Measurements from ENCODE around the gene TREM2. TPM values are rescaled to one million over a fixed set of nuclear protein-coding genes. Genes with fewer than 3 reads are reported as not detected.

Gene TREM2
- polyA plus RNA-seq, 2 donors, result 0.49 to 0.84 TPM

DNA sequence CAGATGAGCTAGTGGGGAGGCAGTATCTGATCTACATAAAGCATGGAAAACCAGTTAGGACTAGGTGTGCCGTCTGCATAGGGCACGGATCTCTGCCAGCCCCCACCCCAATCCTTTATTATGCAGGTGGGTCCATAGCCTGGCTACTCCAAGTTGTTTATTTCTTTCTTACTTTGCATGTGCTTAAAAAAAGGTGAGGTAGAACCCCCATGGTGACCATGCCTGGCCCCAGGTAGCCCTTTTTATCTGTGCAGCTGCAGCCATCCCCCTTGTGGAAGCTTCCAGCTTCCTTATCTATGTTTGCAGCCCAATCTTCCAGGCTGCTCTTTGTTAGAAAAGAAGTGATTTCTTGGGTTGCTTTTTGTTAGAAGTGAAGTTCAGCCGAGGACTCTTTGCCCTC is 9.0 kb upstream of the TREM2 start:
- Histone ChIP-seq H3K4me3 (ENCODE audit: low read depth in 1 of 2, low read length in 2 of 2) (no peak overlapping the region), H3K36me3 (ENCODE audit: control insufficient read depth in 2 of 2, insufficient read depth in 2 of 2, low read length in 1 of 2) (no peaks in the 10 kb centered on the region), H3K27me3 (ENCODE audit: control insufficient read depth in 1 of 2, insufficient read depth in 2 of 2, low read length in 2 of 2) (no peaks in the 10 kb centered on the region), H3K9me3 (ENCODE audit: control insufficient read depth in 2 of 2, insufficient read depth in 1 of 2, low read depth in 1 of 2, low read length in 1 of 2) (no peaks in the 10 kb centered on the region), H3K4me1 (ENCODE audit: control insufficient read depth in 2 of 2, insufficient read depth in 2 of 2, low read length in 1 of 2) (no peaks in the 10 kb centered on the region), H3K27ac (ENCODE audit: low read depth in 2 of 2, low read length in 1 of 2) (no peak overlapping the region)
- WGBS, 2 donors, result 36 to 38% methylated on average over 3 of the region's 3 CpGs

DNA sequence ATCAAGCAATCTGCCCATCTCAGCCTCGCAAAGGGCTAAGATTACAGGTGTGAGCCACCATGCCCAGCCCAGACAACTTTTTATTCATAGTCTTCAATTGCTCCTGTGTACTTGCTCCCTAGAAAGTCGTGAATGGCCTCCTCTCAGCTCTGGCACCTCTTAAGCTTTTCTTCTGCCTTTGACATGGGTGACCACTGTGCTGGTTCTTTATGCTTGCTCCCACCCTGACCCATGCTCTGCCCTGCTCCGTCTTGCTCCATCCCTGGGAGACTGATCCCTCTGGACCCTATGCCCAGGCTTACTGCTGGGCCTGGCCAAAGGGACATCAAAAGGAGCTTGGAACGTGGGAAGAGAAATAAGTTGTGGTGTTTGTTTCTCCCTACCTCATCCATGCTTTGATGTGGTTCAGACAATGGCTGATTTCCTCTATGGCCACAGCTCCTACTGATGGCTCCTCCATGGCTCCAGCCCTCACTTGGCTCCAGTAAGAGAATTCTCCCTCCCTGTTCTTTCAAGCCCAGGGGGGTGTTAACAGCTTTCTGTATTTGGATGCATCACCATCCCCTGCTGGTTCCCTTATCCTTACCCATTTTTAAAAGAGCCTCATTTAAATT is 7.7 kb upstream of the TREM2 start:
- WGBS, 2 donors, result 62 to 68% methylated on average over 4 of the region's 4 CpGs
- H3K4me1 ChIP-seq (ENCODE audit: control insufficient read depth in 2 of 2, insufficient read depth in 2 of 2, low read length in 1 of 2), result no peaks in the 10 kb centered on the region
- H3K27ac ChIP-seq (ENCODE audit: low read depth in 2 of 2, low read length in 1 of 2), result no peak overlapping the region
- H3K4me3 ChIP-seq (ENCODE audit: low read depth in 1 of 2, low read length in 2 of 2), result no peak overlapping the region
- no peaks in the 10 kb centered on the region for H3K27me3 ChIP-seq (ENCODE audit: control insufficient read depth in 1 of 2, insufficient read depth in 2 of 2, low read length in 2 of 2)
- no peaks in the 10 kb centered on the region for H3K9me3 ChIP-seq (ENCODE audit: control insufficient read depth in 2 of 2, insufficient read depth in 1 of 2, low read depth in 1 of 2, low read length in 1 of 2)
- no peaks in the 10 kb centered on the region for H3K36me3 ChIP-seq (ENCODE audit: control insufficient read depth in 2 of 2, insufficient read depth in 2 of 2, low read length in 1 of 2)

DNA sequence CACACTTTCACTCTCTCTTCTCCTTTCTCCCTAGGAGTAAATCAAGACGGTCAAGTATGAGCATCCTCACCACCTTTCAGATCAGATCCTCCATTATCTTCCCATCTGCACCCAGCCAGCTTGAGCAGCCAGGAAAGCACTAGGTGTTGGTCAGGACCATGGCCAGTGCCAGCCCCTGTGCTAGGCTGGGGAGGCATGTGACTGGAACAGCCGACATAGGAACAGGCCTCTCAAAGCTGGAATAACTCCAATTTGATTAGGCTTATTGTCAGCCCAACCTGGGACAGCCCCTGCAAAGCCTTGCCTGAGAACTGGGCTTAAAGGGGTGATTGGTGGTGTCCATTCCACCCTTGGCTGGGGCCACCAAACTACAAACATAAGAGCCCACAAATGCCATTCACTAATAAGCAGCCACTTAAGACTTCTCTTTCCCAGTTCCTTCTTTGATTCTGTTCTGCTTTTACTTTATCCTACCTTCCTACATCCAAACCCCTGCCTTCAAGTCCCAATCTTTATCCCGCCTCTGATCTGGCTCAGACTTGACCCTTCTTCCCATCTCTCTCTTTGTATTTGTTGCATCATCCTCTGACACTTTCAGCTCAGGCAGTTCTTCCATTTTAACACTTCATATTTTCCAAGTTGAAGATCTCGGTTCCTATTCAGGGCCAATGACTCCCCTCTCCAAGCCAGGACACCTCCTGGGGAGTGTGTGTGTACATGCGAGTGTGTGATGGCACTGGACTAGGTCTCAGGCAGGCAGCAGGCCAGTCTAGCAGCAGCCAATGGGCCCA is 4.5 kb upstream of the TREM2 start:
- no peaks in the 10 kb centered on the region for H3K4me1 ChIP-seq (ENCODE audit: control insufficient read depth in 2 of 2, insufficient read depth in 2 of 2, low read length in 1 of 2)
- H3K27ac ChIP-seq (ENCODE audit: low read depth in 2 of 2, low read length in 1 of 2), result no peak overlapping the region
- H3K9me3 ChIP-seq (ENCODE audit: control insufficient read depth in 2 of 2, insufficient read depth in 1 of 2, low read depth in 1 of 2, low read length in 1 of 2), result no peaks in the 10 kb centered on the region
- 69% methylated on average over 5 of the region's 5 CpGs for WGBS, 2 donors
- no peaks in the 10 kb centered on the region for H3K27me3 ChIP-seq (ENCODE audit: control insufficient read depth in 1 of 2, insufficient read depth in 2 of 2, low read length in 2 of 2)
- H3K36me3 ChIP-seq (ENCODE audit: control insufficient read depth in 2 of 2, insufficient read depth in 2 of 2, low read length in 1 of 2), result no peaks in the 10 kb centered on the region
- no peak overlapping the region for H3K4me3 ChIP-seq (ENCODE audit: low read depth in 1 of 2, low read length in 2 of 2)

DNA sequence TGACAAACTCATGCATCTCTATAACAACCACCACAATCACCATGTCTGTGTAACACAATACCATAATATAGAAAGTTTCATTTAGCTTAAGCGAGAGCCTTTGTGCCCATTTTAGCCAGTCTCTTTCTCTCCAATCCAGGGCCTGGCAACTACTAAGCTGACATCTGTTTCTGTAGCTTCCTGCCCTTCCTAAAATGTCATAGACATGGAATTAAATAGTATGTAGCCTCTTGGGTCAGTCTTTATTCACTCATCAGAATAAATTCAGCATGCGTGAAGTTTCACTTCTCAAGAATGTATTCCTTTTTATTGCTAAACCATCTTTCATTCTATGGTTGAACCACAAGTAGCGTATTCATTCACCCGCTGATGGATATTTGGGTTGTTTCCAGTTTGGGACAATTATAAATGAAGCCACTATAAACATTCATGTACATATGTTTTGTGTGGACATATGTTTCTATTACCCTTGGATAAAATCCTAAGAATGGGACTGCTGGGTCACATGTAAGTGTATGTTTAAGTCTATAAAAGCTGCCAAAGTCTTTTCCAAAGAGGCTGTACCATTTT is 1.7 kb upstream of the TREM2 start:
- 81 to 87% methylated on average over 4 of the region's 4 CpGs for WGBS, 2 donors
- no peak overlapping the region for H3K4me3 ChIP-seq (ENCODE audit: low read depth in 1 of 2, low read length in 2 of 2)
- H3K27ac ChIP-seq (ENCODE audit: low read depth in 2 of 2, low read length in 1 of 2), result no peak overlapping the region
- no peaks in the 10 kb centered on the region for H3K9me3 ChIP-seq (ENCODE audit: control insufficient read depth in 2 of 2, insufficient read depth in 1 of 2, low read depth in 1 of 2, low read length in 1 of 2)
- H3K36me3 ChIP-seq (ENCODE audit: control insufficient read depth in 2 of 2, insufficient read depth in 2 of 2, low read length in 1 of 2), result no peaks in the 10 kb centered on the region
- no peaks in the 10 kb centered on the region for H3K4me1 ChIP-seq (ENCODE audit: control insufficient read depth in 2 of 2, insufficient read depth in 2 of 2, low read length in 1 of 2)
- no peaks in the 10 kb centered on the region for H3K27me3 ChIP-seq (ENCODE audit: control insufficient read depth in 1 of 2, insufficient read depth in 2 of 2, low read length in 2 of 2)

DNA sequence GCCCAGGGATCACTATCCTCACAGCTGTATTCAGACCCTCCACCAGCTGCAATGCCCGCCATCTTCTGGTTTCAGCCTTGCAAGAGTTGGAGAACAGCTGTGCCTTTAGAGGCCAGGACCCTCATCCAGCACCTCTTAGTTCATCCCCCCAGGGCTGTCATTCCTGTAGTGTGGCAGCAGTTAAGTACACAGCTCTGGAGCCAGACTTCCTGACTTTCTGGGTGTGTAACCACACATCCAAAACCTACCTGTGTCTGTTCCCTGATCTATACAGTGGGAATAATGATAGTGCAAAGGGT is 452 bp upstream of the TREM2 start:
- 89 to 94% methylated on average over 1 of the region's 1 CpG for WGBS, 2 donors
- Histone ChIP-seq H3K27ac (ENCODE audit: low read depth in 2 of 2, low read length in 1 of 2) (no peak overlapping the region), H3K9me3 (ENCODE audit: control insufficient read depth in 2 of 2, insufficient read depth in 1 of 2, low read depth in 1 of 2, low read length in 1 of 2) (no peaks in the 10 kb centered on the region), H3K27me3 (ENCODE audit: control insufficient read depth in 1 of 2, insufficient read depth in 2 of 2, low read length in 2 of 2) (no peaks in the 10 kb centered on the region), H3K4me1 (ENCODE audit: control insufficient read depth in 2 of 2, insufficient read depth in 2 of 2, low read length in 1 of 2) (no peaks in the 10 kb centered on the region), H3K4me3 (ENCODE audit: low read depth in 1 of 2, low read length in 2 of 2) (no peak overlapping the region), H3K36me3 (ENCODE audit: control insufficient read depth in 2 of 2, insufficient read depth in 2 of 2, low read length in 1 of 2) (no peaks in the 10 kb centered on the region)

DNA sequence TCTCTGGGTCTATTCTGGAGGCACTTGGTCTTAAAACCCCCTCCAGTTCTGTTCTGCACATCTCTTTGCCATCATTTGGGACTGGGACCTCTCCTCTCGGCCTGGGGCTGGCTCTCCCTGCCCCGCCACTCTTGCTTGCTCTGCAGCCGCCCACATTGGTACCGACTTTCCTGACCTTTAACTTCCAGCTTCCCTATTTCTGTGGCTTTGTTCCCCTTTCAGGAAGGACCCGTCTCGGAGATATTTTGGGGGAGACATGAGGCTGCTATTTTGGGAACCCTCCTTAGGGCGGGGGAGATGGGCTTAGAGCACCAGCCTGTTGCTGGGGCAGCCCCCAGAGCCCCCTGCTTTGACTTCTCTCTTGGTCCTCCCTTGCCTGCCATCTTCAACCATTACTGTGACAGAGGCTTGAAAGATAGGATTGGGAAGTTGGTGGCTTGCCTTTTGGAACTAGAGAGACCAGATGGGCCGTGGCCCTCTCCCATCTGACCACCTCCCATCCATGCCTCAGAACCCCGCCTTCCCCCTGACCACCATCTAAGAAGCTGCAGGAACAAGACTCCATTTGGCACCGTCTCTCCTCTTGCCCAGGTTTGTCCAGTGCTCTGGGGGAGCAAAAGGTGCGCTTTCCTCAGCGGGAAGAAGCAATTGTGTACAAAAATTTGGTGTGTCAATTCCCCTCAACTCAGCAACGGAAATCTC is 914 bp downstream of the TREM2 start:
- H3K27ac ChIP-seq (ENCODE audit: low read depth in 2 of 2, low read length in 1 of 2), result no peak overlapping the region
- H3K36me3 ChIP-seq (ENCODE audit: control insufficient read depth in 2 of 2, insufficient read depth in 2 of 2, low read length in 1 of 2), result no peaks in the 10 kb centered on the region
- no peaks in the 10 kb centered on the region for H3K4me1 ChIP-seq (ENCODE audit: control insufficient read depth in 2 of 2, insufficient read depth in 2 of 2, low read length in 1 of 2)
- no peak overlapping the region for H3K4me3 ChIP-seq (ENCODE audit: low read depth in 1 of 2, low read length in 2 of 2)
- no peaks in the 10 kb centered on the region for H3K27me3 ChIP-seq (ENCODE audit: control insufficient read depth in 1 of 2, insufficient read depth in 2 of 2, low read length in 2 of 2)
- WGBS, 2 donors, result 72 to 78% methylated on average over 13 of the region's 13 CpGs
- no peaks in the 10 kb centered on the region for H3K9me3 ChIP-seq (ENCODE audit: control insufficient read depth in 2 of 2, insufficient read depth in 1 of 2, low read depth in 1 of 2, low read length in 1 of 2)

DNA sequence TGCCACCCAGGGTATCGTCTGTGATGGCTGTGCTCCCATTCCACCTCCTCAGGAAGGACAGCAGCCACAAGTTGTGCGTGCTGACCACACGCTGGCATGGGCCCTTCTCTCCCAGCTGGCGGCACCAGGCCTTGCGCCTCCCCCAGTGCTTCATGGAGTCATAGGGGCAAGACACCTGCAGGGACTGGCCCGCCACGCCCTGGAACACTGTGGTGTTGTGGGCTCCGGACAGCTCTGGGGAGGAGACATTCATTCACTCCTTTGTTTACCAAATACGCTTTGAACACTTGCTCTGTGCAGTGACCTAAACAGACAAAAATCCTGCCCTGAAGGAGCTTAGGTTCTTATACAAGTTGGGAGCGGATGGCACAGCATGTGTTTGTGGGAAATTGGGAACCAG is 1.5 kb downstream of the TREM2 start:
- H3K9me3 ChIP-seq (ENCODE audit: control insufficient read depth in 2 of 2, insufficient read depth in 1 of 2, low read depth in 1 of 2, low read length in 1 of 2), result no peaks in the 10 kb centered on the region
- H3K4me3 ChIP-seq (ENCODE audit: low read depth in 1 of 2, low read length in 2 of 2), result no peak overlapping the region
- H3K27ac ChIP-seq (ENCODE audit: low read depth in 2 of 2, low read length in 1 of 2), result no peak overlapping the region
- no peaks in the 10 kb centered on the region for H3K36me3 ChIP-seq (ENCODE audit: control insufficient read depth in 2 of 2, insufficient read depth in 2 of 2, low read length in 1 of 2)
- 88 to 90% methylated on average over 10 of the region's 10 CpGs for WGBS, 2 donors
- no peaks in the 10 kb centered on the region for H3K27me3 ChIP-seq (ENCODE audit: control insufficient read depth in 1 of 2, insufficient read depth in 2 of 2, low read length in 2 of 2)
- H3K4me1 ChIP-seq (ENCODE audit: control insufficient read depth in 2 of 2, insufficient read depth in 2 of 2, low read length in 1 of 2), result no peaks in the 10 kb centered on the region

DNA sequence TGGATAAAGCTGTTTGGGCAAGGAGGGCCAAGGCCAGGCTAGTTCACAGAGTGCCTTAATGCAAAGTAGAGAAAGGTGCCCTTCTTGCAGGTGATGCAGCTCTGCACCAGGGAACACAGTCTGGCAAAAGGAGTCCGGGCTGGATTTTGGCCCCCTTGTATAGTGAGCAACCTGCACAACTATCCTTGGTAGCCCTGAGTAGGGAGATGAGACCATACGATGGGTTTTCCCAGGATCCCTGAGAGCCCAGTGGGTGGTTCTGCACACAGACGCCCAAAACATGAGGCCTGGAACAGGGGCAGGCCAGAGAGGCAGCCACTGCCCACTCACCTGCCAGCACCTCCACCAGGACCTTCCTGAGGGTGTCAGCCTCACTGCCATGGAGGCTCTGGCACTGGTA is 2.0 kb downstream of the TREM2 start:
- Histone ChIP-seq H3K9me3 (ENCODE audit: control insufficient read depth in 2 of 2, insufficient read depth in 1 of 2, low read depth in 1 of 2, low read length in 1 of 2) (no peaks in the 10 kb centered on the region), H3K27me3 (ENCODE audit: control insufficient read depth in 1 of 2, insufficient read depth in 2 of 2, low read length in 2 of 2) (no peaks in the 10 kb centered on the region), H3K36me3 (ENCODE audit: control insufficient read depth in 2 of 2, insufficient read depth in 2 of 2, low read length in 1 of 2) (no peaks in the 10 kb centered on the region), H3K27ac (ENCODE audit: low read depth in 2 of 2, low read length in 1 of 2) (no peak overlapping the region), H3K4me1 (ENCODE audit: control insufficient read depth in 2 of 2, insufficient read depth in 2 of 2, low read length in 1 of 2) (no peaks in the 10 kb centered on the region), H3K4me3 (ENCODE audit: low read depth in 1 of 2, low read length in 2 of 2) (no peak overlapping the region)
- WGBS, 2 donors, result 82 to 88% methylated on average over 3 of the region's 3 CpGs

DNA sequence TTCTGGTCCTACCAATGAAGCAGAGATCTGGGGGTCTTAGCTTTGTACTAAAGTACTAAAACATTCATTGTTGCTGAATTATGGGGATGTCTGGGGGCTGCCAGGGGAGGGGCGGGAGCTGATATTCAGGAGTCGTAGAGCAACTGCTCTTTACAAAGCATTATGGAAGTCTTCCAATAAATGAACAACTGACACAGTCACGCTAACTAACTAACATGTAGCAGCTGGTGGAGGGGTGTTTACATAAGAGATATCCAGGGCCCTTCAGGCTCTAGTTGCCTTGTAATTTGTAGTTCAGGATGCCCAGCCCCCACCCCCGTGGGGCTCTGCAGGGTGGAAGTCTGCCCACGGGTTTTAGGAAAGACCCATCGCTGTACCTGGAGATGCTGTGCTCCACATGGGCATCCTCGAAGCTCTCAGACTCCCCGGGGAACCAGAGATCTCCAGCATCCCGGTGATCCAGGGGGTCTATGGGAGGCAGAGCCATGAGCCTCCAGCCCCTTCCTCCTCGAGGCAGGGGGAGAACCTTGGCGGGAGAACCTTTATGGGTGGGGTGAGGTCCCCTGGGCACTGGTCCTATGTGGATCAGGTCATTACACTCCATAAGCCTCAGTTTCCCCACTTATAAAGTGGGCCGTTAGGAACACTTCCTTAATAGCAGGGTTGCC is 3.4 kb downstream of the TREM2 start:
- no peaks in the 10 kb centered on the region for H3K4me1 ChIP-seq (ENCODE audit: control insufficient read depth in 2 of 2, insufficient read depth in 2 of 2, low read length in 1 of 2)
- no peaks in the 10 kb centered on the region for H3K9me3 ChIP-seq (ENCODE audit: control insufficient read depth in 2 of 2, insufficient read depth in 1 of 2, low read depth in 1 of 2, low read length in 1 of 2)
- no peaks in the 10 kb centered on the region for H3K36me3 ChIP-seq (ENCODE audit: control insufficient read depth in 2 of 2, insufficient read depth in 2 of 2, low read length in 1 of 2)
- no peak overlapping the region for H3K4me3 ChIP-seq (ENCODE audit: low read depth in 1 of 2, low read length in 2 of 2)
- H3K27ac ChIP-seq (ENCODE audit: low read depth in 2 of 2, low read length in 1 of 2), result no peak overlapping the region
- 43 to 56% methylated on average over 12 of the region's 12 CpGs for WGBS, 2 donors
- no peaks in the 10 kb centered on the region for H3K27me3 ChIP-seq (ENCODE audit: control insufficient read depth in 1 of 2, insufficient read depth in 2 of 2, low read length in 2 of 2)

Measured in esophagus (tissue), 2 donors.